Pancreas (tissue), 10 donors: ENCODE data around the gene NGF. TPM values are rescaled to one million over a fixed set of nuclear protein-coding genes. Genes with fewer than 3 reads are reported as not detected.
A peak's percentile ranks its signal among the peaks of the same experiment; 100 is the strongest.

ENCODE experiments used
- ATAC-seq, 4 donors: fragments of 200-7000 bp; cut with Tn5 transposase; one replicate each; pipeline versions ENCODE4 v1.8.0 to v1.9.1; 2020; ENCODE audit warnings: mild to moderate bottlenecking in 4 of 4, moderate library complexity in 4 of 4
- DNase-seq, 6 donors: peaks; one replicate each; pipeline ENCODE4 v3.0.0-alpha.2; 2020
- FAIRE-seq: peaks from 2 replicates; lab custom pipeline; 2012; peaks lifted over from hg19 to GRCh38; lab: Jason Lieb, UNC
- H3K27ac ChIP-seq, 4 donors: fragments of 200-600 bp; sonication (generic); 1 replicate in 3 of 4; 2 replicates in 1 of 4; pipeline versions ENCODE4 v1.5.0 to v1.8.0; 2020
- H3K27me3 ChIP-seq, 4 donors: fragments of 200-600 bp; one replicate each; pipeline ENCODE4 v1.8.0; 2021
- H3K36me3 ChIP-seq, 3 donors: fragments of 200-600 bp; sonication (generic) in 1 of 3; one replicate each; pipeline versions ENCODE4 v1.5.0 to v1.8.0; 2020 to 2021
- H3K4me1 ChIP-seq, 3 donors: fragments of 200-600 bp; one replicate each; pipeline ENCODE4 v1.8.0; 2021
- H3K4me3 ChIP-seq, 4 donors: fragments of 200-600 bp; sonication (generic) in 2 of 4; one replicate each; pipeline versions ENCODE4 v1.5.0 to v1.8.0; 2020 to 2021
- H3K9me3 ChIP-seq, 4 donors: fragments of 200-600 bp; one replicate each; pipeline ENCODE4 v1.8.0; 2021
- CTCF ChIP-seq, 4 donors: fragments of 200-600 bp; sonication (generic) in 3 of 4; IDR thresholded peaks; one replicate each; pipeline versions ENCODE4 v1.5.0 to v1.8.0; 2021; ENCODE audit warnings: antibody characterized with exemption in 4 of 4
- WGBS, 2 donors: extraction: QIAGEN DNeasy Blood & Tissue Kit; methylation state at CpG; one replicate each; pipeline ENCODE4 v1.1.7; 2013; 5-methylcytosine and 5-hydroxymethylcytosine counted together
- intact Hi-C, 3 donors: fragments of 100-400 bp; cut with DNase I; formaldehyde crosslinking; loops; one replicate each; pipeline versions ENCODE4 v1.11.1 to v1.14.2; 2022
- polyA plus RNA-seq, 2 donors: library from polyadenylated mRNA; stranded (reverse); fragments of 200-250 nt; gene quantifications; one replicate each; pipeline ENCODE4 v1.2.3, GENCODE V29; 2013
- total RNA-seq, 6 donors: library from RNA; stranded (reverse); fragmentation: NEBNext Ultra II Directional in 4 of 6; extraction: Animal tissue kit (Norgen Biotek cat#: 25700) in 4 of 6; gene quantifications; one replicate each; pipeline versions ENCODE4 v1.2.1 to v1.2.4, GENCODE V29; 2021 to 2023
- donor health status: healthy with polysubstance abuse.
- donor health status: DM: no; HTN: no; CAD: no; lungs with moderate emphysema.
- donor health status: DM: no; HTN: no; CAD: no.
- donor health status: control.
- donor health status: control.
- donor health status: Bipolar disorder and iron deficiency.
- donor health status: DM: yes; HTN: yes; CAD: no.
- donor health status: DM: no; HTN: no; CAD: no.
- donor health status: DM: no; HTN: no; CAD: no.
- donor health status: DM: yes; HTN: yes; CAD: no.

NGF gene
- total and polyA plus RNA-seq, 8 donors: 0.25 to 1.1 (median 0.54) TPM; not detected in 2

DNA sequence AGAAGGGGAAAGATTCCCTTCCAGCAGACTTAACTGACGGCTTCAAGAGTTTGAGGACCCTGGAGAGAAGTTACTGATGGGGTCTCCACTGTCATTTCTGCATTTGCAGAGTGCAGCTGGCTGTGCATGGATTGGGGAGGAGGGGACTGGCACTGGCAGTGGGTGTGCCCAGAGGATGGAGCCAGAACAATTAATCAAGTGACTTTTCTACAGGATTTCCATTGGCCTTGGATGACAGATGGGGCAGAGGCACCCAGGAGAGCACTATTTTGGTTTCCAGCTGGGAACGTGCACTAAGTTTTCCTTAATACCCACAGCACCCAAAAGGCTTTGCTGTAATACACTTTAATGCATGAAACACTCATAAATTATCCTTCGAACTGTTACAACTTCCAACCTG, 1.3 kb downstream of the NGF start:
- Histone ChIP-seq H3K27me3 (no peaks in the 10 kb centered on the region), H3K4me1 (peaks cover 0 to 11% (median 0%) of the 10 kb centered on the region in 3 donors), H3K4me3 (no peak overlapping the region), H3K36me3 (no peaks in the 10 kb centered on the region), H3K27ac (no peak overlapping the region), H3K9me3 (no peaks in the 10 kb centered on the region)
- intact Hi-C loops: no loop called here
- no peak for TF ChIP-seq CTCF (IDR thresholded peaks at IDR 0.05)
- FAIRE-seq (no peak), DNase-seq (no peak), ATAC-seq (no peak)
- 59 to 63% methylated on average over 3 of the region's 3 CpGs for WGBS, 2 donors

GRCh38 chr1:115332813-115333608, 5.0 kb downstream of the NGF start:
- Histone ChIP-seq H3K9me3 (no peaks in the 10 kb centered on the region), H3K4me3 (no peak overlapping the region), H3K4me1 (peaks cover 0 to 7% (median 2%) of the 10 kb centered on the region in 3 donors), H3K27me3 (no peaks in the 10 kb centered on the region), H3K27ac (no peak overlapping the region), H3K36me3 (no peaks in the 10 kb centered on the region)
- ATAC-seq: peak in 2 of 4 donors; percentile 13
- WGBS, 2 donors: 65 to 67% methylated on average over 7 of the region's 7 CpGs
- TF ChIP-seq CTCF (IDR thresholded peaks at IDR 0.05): no peak
- FAIRE-seq: no peak
- intact Hi-C loops: no loop called here
- no peak for DNase-seq

GRCh38 chr1:115331558-115332331, 6.3 kb downstream of the NGF start:
- no peak overlapping the region for H3K27ac ChIP-seq
- 86% methylated on average over 5 of the region's 5 CpGs for WGBS, 2 donors
- no peaks in the 10 kb centered on the region for H3K9me3 ChIP-seq
- ATAC-seq (no peak), FAIRE-seq (no peak), DNase-seq (no peak)
- H3K4me3 ChIP-seq: no peak overlapping the region
- no peaks in the 10 kb centered on the region for H3K36me3 ChIP-seq
- H3K27me3 ChIP-seq: no peaks in the 10 kb centered on the region
- no peak for TF ChIP-seq CTCF (IDR thresholded peaks at IDR 0.05)
- intact Hi-C loops: no loop called here
- peaks cover 0 to 2% (median 0%) of the 10 kb centered on the region in 3 donors for H3K4me1 ChIP-seq

DNA sequence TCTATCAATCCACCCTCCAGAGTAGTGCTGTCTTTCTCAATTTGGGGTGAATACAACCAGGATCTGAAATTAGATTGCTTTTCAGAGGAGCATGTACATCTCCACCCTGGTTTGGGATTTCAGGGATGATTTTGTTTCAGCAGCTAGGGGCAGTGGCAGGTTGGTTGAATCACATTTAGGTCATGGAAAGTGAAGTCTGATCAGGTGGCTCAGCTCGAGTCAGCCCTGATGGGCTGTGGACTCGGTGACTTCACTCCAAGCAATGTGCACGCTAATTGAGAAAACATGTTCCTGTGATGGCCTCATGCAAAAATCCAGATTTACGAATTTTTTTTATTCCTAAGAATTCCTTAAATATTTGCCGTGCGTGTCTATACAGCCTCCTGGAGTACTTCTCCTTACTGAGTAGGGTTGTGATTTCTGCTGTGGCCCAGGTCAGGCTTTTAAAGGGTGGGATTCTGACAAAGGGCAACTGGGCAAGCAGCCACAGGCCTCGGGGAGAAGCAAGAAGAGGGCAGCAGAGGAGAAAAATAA, 7.5 kb downstream of the NGF start:
- Histone ChIP-seq H3K4me1 (peaks cover 0 to 2% (median 0%) of the 10 kb centered on the region in 3 donors), H3K36me3 (no peaks in the 10 kb centered on the region), H3K27me3 (no peaks in the 10 kb centered on the region), H3K4me3 (no peak overlapping the region), H3K27ac (no peak overlapping the region), H3K9me3 (no peaks in the 10 kb centered on the region)
- WGBS, 2 donors: 82 to 84% methylated on average over 7 of the region's 7 CpGs
- no peak for FAIRE-seq
- ATAC-seq: peak in 1 of 4 donors; percentile 47
- DNase-seq: no peak
- intact Hi-C loops: no loop called here
- TF ChIP-seq CTCF (IDR thresholded peaks at IDR 0.05): no peak
